Calu3 (cell line): Measurements from ENCODE around the gene UBE2L6. TPM values are rescaled to one million over a fixed set of nuclear protein-coding genes. Genes with fewer than 3 reads are reported as not detected.

Experiments
- BruUV-seq: library from RNA; stranded (reverse); fragments of 400-500 nt; replicated peaks from 2 replicates; lab custom pipeline; 2021; lab: Mats Ljungman, UMichigan
- CTCF ChIA-PET: fragments of 300-600 bp; sonication (Branson Sonifier 250); formaldehyde crosslinking; loops from one replicate; lab custom pipeline; 2022; ENCODE audit warnings: antibody characterized with exemption; lab: Charles Lee
- DNase-seq: peaks from one replicate; pipeline ENCODE4 v3.0.0; 2022
- H3K27ac Mint-ChIP-seq: one replicate; pipeline ENCODE4 v1.8.0; 2022; ENCODE audit warnings: mixed read lengths; ENCODE audit not compliant: unreplicated experiment
- H3K27me3 Mint-ChIP-seq: one replicate; pipeline ENCODE4 v1.8.0; 2022; ENCODE audit warnings: mixed read lengths; ENCODE audit not compliant: unreplicated experiment
- H3K36me3 Mint-ChIP-seq: one replicate; pipeline ENCODE4 v1.8.0; 2022; ENCODE audit warnings: mild to moderate bottlenecking, moderate library complexity, mixed read lengths; ENCODE audit not compliant: insufficient read depth, unreplicated experiment
- H3K4me1 Mint-ChIP-seq: one replicate; pipeline ENCODE4 v1.8.0; 2022; ENCODE audit warnings: mild to moderate bottlenecking, low read depth, mixed read lengths; ENCODE audit not compliant: unreplicated experiment
- H3K4me3 Mint-ChIP-seq: one replicate; pipeline ENCODE4 v1.8.0; 2022; ENCODE audit warnings: mild to moderate bottlenecking, low read depth, moderate library complexity, mixed read lengths; ENCODE audit not compliant: unreplicated experiment
- H3K9me3 Mint-ChIP-seq: one replicate; pipeline ENCODE4 v1.8.0; 2022; ENCODE audit warnings: low read depth, mixed read lengths; ENCODE audit not compliant: unreplicated experiment
- CTCF ChIP-seq: fragments of 200-600 bp; IDR thresholded peaks from one replicate; pipeline ENCODE4 v1.8.0; 2022; ENCODE audit warnings: antibody characterized with exemption; ENCODE audit not compliant: unreplicated experiment
- intact Hi-C: fragments of 100-400 bp; cut with micrococcal nuclease; formaldehyde crosslinking; loops from one replicate; pipeline ENCODE4 v1.10.0; 2022; ENCODE audit not compliant: unreplicated experiment
- total RNA-seq: library from RNA; stranded (reverse); gene quantifications from 2 replicates; pipeline ENCODE4 v1.2.3, GENCODE V29; 2022

The UBE2L6 gene
- total RNA-seq, 1 experiment from 2014 or later = 80.8 TPM

DNA sequence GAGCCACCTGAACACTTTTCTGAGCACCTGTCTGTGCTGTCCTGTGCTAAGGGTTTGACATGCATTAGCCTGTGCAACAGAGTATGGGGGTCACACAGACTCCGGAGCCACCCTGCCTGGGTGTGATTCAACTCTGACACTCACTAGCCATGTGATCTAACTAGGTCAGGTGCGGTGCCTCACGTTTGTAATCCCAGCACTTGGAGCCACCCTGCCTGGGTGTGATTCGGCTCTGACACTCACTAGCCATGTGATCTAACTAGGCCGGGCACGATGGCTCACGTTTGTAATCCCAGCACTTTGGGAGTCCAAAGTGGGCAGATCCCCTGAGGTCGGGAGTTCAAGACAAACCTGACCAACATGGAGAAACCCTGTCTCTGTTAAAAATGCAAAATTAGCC, 11.4 kb downstream of the UBE2L6 start:
- no TSS peak for BruUV-seq
- Mint-ChIP-seq H3K4me1 (no peaks in the 10 kb centered on the region), H3K9me3 (no peaks in the 10 kb centered on the region), H3K27me3 (no peaks in the 10 kb centered on the region), H3K4me3 (no peak overlapping the region), H3K36me3 (peaks cover 8% of the 10 kb centered on the region), H3K27ac (no peak overlapping the region)
- intact Hi-C loops = no loop called here
- no peak for TF ChIP-seq CTCF
- CTCF ChIA-PET = no interaction called here
- no peak for DNase-seq

GRCh38 chr11:57555393-57555792, 12.1 kb downstream of the UBE2L6 start:
- TF ChIP-seq CTCF = no peak
- BruUV-seq = no TSS peak
- Mint-ChIP-seq H3K36me3 (peaks cover 8% of the 10 kb centered on the region), H3K27ac (no peak overlapping the region), H3K27me3 (no peaks in the 10 kb centered on the region), H3K9me3 (no peaks in the 10 kb centered on the region), H3K4me3 (no peak overlapping the region), H3K4me1 (no peaks in the 10 kb centered on the region)
- no peak for DNase-seq
- intact Hi-C loops = no loop called here
- CTCF ChIA-PET = interaction anchor here (0.6 kb wide), 1 partner anchor 97 kb away, joined by 6 read pairs; no protein-coding TSS in a partner anchor

- Mint-ChIP-seq H3K27me3 (no peaks in the 10 kb centered on the region), H3K4me3 (no peak overlapping the region), H3K36me3 (peaks cover 4% of the 10 kb centered on the region), H3K27ac (no peak overlapping the region), H3K4me1 (no peaks in the 10 kb centered on the region), H3K9me3 (no peaks in the 10 kb centered on the region)
- intact Hi-C loops = no loop called here
- CTCF ChIA-PET = no interaction called here
- DNase-seq = no peak
- TF ChIP-seq CTCF = no peak
- BruUV-seq = no TSS peak
Measured at GRCh38 chr11:57552479-57552878, 15.0 kb downstream of the UBE2L6 start.

DNA sequence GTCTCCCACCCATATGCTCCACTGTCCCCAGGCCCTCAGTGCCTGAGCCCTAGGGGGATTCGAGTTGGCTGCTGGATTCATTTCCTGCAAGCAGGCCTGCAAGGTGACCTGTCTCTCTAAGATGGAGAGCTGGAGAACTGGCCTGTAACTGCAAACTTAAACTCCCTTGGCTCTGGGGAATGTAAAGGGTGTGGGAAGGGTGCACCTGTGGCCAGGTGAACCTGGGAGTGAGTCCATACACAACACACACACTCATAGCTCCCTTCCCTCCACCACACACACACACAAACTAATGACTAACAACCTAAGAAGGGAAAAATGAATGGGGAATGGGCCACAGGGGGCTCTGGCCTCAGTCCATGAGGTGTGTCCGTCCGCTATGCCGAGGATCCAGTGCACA, 15.5 kb downstream of the UBE2L6 start:
- no peak overlapping the region for H3K4me3 Mint-ChIP-seq
- no peak for DNase-seq
- BruUV-seq = TSS peak; percentile 76
- H3K27ac Mint-ChIP-seq = no peak overlapping the region
- H3K27me3 Mint-ChIP-seq = no peaks in the 10 kb centered on the region
- peaks cover 4% of the 10 kb centered on the region for H3K36me3 Mint-ChIP-seq
- no peak for TF ChIP-seq CTCF
- no peaks in the 10 kb centered on the region for H3K4me1 Mint-ChIP-seq
- H3K9me3 Mint-ChIP-seq = no peaks in the 10 kb centered on the region
- intact Hi-C loops = no loop called here
- CTCF ChIA-PET = no interaction called here

GRCh38 chr11:57549983-57550382, 17.5 kb downstream of the UBE2L6 start:
- no peak for TF ChIP-seq CTCF
- H3K36me3 Mint-ChIP-seq = no peaks in the 10 kb centered on the region
- H3K27ac Mint-ChIP-seq = no peak overlapping the region
- DNase-seq = no peak
- intact Hi-C loops = no loop called here
- no peaks in the 10 kb centered on the region for H3K27me3 Mint-ChIP-seq
- no peaks in the 10 kb centered on the region for H3K9me3 Mint-ChIP-seq
- H3K4me3 Mint-ChIP-seq = no peak overlapping the region
- H3K4me1 Mint-ChIP-seq = no peaks in the 10 kb centered on the region
- BruUV-seq = no TSS peak
- CTCF ChIA-PET = no interaction called here
